HG03280 (cell line): Measurements from ENCODE around the gene RTL1.

Source experiments
- ATAC-seq: cut with Tn5 transposase; IDR thresholded peaks from one replicate; pipeline ENCODE4 v1.9.1; 2021; ENCODE audit warnings: mild to moderate bottlenecking, moderate library complexity; ENCODE audit not compliant: unreplicated experiment

Gene RTL1

DNA sequence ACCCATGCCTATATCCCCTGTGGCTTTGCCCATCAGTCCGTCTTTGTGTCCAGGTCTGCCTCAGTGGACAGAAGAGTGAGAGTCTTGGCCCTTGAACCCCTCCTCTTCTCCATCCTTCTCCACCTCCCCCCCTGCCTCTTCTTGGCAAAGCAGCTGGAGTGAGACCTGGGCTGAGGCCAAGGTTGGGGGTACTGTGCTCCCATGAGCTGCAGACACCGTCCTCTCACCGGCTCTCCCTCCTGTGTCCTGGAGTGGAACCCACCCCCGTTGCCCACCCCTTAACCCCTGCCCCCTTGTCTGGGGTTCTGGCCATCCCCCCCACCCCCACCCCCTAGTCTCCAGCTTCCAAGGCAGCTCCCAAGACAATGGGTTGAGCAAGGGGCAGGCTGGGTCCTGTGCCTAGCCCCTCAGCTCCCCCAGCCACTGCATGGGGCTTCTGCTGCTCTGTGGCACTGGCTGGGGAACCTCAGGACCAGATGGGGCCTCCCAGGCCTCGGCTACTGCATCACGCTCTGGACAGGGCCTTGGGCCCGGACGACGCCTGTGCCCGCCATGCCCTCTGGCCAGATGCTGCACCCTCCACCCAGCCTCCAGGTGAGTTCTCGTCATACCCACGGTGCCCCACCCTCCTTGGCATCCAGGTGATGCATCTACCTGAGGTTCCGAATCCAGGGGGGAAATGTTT is 35.7 kb downstream of the RTL1 start:
- ATAC-seq, result no peak

DNA sequence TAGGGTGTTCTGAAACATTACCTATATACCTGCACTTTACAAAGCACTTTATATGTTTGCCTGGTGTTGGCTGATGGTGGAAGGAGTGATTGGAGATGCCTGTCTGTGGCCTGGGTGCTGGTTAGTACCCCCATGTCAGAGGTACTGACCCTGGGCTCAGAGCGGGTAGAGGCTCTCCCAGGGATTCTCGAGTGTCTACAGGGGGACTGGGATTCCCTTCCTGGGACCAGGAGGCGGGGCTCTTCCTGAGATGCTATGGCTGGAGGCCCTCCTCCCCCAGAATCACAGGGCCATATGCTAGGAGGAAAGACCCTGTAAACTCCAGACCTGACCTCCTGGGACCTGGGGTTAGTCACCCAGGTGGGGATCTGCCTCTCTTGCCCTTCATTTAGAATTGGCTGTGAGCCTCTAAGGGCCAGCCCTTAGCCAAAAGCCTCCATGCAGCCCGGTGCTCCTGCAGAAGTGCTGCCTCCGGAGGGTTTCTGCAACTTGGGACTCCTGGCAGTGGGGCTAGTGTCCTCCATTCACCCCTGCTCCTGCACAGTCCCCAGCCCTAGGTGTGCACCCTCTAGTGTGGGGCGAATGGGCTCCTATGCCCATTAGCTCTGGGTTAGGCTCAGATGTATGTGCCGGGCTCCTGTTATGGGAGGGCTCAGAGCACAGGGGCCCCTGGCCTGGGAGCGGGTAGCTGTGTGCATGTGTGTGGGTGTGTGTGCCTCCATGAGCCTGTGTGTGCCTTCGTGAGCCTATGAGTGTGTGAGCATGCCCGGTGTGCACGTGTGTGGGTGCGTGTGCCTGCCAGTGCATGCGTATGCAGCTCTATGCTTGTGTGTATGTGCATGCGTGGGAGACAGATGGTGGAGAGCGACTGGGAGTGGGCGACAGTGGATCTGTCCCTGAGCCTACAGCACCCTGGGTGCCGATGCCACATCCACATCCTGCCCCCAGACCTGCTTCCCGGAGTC is 36.6 kb downstream of the RTL1 start:
- ATAC-seq, result no peak

DNA sequence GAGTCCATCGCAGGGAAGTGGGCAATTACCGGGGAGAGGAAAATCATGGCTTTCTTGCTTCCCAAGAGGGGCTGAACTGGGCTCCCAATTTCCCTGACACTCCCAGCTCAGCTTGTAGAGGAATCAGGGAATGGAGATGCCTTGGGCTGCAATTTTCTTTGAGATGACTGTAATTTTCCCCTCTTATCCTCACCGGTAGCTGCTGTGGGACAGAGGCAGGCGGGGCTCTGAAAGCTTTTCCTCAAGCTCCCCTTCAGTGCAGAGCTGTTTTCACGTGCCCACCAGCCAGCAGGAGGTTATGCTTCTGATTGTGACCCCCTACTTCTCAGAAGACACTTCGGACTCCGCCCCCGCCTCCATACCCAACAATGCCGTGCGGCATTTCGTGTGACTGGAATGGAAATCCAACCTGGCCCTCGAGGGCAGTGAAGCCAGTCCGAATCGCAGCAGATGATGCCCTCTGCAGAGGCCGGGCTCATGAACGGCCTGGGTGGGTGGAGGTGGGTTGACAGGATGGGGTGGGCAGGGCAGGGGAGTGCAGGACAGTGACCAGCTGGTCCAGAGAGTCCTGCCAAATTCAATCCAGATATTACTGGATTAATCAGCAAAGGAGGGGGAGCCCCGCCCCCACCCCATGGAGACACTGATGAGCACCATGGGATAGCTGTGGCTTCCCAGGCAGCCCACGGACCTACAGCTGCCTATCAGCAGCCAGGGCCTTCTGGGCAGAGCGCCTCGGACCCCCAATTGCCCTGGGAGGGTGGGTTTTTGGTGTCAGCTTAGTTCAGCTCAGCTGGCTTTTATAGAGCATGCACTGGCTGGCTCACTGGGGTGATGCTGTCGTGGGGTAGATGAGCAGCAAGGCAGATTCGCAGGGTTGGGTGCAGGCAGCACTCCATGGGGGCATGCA is 37.6 kb downstream of the RTL1 start:
- ATAC-seq, result no peak

DNA sequence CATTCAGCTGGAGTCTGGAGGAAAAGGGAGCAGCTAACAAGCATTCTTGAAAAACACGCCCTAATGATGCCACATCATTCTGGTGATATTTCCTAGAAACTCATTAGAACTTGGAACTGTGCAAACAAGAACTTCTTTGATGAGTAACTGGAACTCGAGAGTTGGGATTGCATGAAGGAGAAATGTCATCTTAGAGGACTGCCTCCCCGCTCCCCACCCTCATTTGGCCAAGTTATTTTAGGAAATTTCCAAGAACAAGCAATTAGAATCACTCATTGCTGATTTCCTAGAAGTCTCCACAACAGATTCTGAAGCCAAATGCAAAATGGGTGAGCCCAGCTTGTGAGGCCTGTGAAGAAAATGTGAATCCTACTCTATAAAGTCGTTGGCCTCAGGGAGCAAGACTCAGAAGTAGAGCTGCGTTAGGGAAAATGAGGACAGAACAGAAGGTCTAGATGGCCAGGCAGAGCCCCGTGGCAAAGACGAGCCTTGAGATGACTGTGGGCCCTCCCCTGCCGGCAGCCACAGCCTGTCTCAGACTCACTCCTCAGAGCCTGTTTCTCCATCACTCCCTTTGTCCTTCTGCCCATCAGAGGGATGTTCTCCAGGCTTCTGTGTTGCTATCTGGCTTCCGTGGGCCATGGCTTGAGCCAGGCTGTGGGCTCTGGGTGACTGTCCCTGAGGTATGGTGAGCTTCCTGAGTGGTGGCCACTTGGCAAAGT is 38.4 kb downstream of the RTL1 start:
- no peak for ATAC-seq

DNA sequence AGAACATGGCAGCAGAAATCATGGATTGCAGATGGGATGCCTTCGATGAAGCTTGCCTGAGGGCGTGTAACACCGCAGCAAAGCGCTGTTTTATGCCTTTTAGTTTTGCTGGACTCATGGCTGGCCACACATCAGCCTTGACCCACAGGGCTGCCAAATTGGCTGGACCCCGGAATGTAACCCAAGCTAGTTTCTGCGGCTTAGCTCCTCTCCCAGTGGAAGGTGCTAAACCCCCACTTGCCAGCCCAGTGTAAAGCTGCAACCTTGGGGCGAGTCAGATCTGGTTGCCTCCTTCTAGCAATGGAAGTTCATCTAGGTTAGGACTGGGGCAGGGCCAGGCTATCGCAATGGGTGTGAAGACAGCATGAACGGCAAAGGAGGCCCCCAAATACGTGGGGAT is 39.3 kb downstream of the RTL1 start:
- ATAC-seq, result no peak

- ATAC-seq, result no peak
These were observed 40.7 kb downstream of the RTL1 start for GRCh38 chr14:100862793-100863192.

DNA sequence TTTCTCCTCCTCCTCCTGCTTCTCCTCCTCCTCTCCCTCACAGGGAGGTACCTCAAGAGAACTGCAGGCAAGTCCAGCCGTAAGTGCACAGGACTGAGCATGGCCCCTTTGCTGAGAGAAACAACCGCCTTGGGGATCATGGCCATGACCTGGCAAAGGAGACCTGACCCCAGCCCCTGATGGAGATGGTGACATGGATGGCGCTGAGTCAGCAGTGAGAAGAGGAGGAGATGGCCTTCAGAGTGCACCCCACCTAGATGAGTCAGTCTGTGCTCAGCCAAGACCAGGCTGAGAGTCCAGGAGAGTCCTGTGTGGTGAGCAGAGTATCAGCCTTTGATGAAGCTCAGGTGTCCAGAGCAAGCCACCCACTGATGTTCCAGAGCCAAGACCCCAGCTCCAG is 41.2 kb downstream of the RTL1 start:
- ATAC-seq, result no peak

DNA sequence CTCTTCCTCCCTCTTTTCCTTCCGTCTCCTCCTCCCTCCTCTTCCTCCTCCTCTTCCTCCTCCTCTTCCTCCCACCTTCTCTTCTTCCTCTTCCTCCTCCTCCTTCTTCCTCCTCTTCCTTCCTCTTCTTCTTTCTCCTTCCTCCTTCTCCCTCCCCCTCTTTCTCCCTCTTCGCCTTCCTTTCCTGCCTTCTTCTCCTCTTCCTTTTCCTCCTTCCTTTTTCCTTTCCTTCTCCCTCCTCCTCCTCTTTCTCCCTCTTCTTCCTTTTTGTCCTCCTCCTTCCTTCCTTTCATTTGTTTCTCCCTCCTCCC is 41.6 kb downstream of the RTL1 start:
- ATAC-seq, result no peak

- ATAC-seq, result no peak
These were observed 42.2 kb downstream of the RTL1 start for GRCh38 chr14:100861188-100861936.

DNA sequence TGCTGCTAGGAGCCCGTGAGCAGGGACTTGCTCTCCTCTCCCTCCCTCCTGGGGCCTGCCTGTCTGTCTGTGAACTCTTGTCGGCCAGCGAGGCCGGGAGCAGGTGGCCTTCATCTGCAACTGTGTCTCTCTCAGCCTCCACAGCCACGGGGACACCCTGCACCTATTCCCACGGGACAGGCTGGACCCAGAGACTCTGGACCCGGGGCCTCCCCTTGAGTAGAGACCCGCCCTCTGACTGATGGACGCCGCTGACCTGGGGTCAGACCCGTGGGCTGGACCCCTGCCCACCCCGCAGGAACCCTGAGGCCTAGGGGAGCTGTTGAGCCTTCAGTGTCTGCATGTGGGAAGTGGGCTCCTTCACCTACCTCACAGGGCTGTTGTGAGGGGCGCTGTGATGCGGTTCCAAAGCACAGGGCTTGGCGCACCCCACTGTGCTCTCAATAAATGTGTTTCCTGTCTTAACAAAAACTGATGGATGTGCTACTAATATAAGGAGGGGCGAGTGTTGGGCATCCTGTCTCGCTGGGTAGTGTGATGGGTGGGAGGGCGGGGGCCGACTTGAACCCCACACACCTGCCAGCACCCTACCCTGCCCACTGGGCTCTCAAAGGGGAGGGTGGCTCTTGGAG is 42.9 kb downstream of the RTL1 start:
- no peak for ATAC-seq

GRCh38 chr14:100859781-100860180 is 43.7 kb downstream of the RTL1 start:
- ATAC-seq, result no peak

GRCh38 chr14:100858838-100859220 is 44.7 kb downstream of the RTL1 start:
- ATAC-seq, result no peak

DNA sequence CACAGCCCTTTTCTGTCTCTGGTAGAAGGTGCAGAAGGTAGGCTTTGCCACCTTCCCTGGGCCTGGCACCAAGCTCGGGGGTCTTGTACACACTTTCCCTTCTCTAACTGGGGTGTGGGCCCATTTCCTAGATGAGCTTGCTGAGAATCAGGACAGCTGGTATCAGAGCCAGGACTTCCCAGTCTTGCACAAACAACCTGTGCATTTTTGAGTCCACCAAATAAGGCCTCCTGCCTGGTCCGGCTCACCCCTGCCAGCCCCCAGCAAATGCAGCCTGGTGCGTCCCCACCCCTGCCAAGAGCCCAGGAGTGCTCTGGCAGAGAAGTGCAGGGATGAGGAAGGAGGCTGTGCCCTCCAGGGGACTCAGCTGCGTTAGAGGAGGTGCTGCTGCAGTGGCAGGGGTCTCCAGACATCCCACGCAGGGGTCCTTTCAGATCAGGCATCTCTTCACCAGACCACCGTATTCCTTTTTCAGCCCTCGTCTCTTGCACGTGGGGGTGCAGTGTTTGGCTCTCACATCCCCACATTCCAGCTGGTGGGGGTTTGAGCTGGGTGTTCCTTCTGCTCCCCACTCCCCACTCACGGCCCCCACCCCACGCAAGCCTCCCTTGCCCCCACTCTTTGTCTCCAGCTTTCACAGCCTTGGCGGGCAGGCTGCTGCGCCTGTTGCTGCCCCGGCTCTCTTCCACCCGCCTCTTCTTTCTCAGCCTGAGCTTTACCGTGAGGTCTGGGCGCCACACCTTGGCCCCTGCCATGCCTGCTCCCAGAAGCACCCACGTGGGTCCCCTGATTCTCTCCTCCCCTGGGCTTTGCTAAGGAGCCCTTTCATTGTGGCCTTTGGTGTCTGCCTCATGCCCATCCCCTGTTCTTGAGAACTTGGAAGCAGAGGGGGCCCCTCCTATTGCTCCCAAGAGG is 45.3 kb downstream of the RTL1 start:
- no peak for ATAC-seq

DNA sequence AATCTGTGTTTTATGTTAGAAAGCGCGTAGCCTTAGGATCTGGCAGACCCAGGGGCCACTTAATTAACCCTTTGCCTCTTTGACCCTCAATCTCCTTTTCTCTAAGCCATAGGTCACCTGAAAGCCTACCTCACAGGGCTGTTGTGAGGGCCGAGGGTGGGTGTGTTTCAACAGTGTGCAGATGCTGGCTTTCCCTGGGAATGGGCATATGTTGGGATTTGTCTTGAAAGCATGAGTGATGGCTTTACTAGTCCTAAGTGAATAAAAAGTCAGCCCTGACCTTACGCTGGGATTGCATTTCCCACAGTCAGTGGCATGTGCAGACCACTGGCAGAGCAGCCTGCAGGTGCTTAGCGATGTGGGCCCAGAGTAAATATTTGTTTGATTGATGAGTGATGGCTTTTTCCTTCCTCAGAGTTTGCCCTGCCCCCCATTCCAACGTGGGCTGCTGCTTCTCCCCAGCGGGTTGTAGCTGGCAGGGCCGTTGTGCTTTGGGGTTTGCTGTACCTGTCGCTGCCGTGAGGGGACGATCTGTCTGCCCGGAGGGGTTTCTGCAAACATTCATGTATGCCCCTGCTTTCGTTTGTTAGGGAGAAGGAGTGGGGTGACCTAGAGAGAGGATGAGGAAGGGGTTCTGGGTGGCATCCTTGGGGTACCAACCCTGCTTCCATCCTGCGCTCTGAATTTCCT is 46.1 kb downstream of the RTL1 start:
- no peak for ATAC-seq

DNA sequence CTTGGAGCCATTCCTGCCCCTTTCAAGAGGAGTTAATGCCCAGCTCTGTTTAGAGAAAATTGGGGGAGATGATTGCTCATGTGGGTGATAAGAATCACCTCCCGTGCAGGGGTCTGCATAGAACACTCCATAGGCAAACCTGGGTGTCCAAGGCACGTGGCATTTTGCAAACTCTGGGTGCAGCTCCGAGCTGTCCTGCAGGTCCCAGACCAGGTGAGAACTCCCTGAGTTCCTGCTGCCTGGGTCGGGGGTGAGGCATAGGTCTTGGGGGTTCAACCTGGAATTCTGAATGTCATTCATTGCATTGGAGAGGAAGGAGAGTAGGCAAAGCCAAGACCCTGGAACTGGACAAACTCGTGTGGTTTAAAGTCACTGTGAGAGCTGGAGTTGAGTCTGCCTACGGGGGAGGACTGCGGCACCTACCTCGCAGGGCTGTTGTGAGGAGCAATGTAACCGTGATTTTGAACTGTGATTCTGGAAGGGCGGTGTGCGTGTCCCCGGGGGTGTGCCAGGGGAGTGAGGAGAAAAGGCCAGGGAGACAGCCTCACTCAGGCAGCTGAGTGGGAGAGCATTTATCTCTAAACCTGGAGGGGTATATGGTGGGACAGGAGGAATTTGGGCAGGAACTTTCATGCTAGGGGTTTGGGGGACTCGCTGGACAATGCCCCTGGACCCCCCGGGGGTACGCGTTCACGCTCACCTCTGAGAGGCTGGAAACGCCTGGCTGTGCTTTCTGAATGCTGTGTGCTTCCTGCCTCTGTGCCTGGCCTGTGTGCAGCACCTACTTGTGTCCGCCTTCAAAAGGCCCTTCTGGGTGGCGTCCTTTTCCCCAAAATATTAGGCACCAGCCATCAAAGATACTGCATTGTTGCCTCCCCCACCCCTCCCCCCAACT is 47.2 kb downstream of the RTL1 start:
- ATAC-seq, result no peak

DNA sequence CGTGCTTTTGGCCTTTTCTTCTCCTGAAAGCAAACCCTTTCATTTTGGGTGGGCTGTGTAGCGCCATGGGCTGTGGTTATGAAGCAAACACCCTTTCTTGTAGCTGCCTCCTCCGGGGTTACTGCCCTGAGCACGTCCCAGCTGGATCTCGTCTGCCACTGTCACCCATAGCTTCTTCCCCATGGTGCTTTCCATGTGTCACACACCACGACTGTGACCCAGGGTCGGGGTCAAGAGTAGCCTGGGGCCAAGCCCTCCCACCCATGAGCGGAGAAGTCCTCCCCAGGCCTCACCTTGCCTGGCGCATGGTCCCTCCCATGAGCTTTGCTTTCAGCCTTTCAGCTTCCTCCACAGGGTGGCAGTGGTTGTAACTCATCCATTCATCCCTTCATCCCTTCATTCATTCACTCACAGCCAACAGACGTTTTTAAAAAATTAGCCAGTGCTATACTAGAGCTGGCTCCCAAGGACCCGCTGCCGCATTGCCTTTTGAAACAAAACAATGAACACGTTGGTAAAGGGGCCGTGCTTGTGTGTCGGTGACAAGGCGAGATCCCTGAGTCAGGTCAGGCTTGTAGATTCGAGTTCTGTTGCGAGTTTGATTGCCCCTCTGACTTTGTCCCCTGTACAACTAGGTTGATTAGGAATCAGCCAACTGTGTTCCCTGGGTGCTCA is 48.1 kb downstream of the RTL1 start:
- ATAC-seq, result no peak
